OCI-LY3 (cell line): Measurements from ENCODE around the gene ZDHHC24.

Experiments
- EZH2phosphoT487 ChIP-seq: fragments of 200-600 bp; shearing (Covaris generic); IDR thresholded peaks from 2 replicates; pipeline ENCODE4 v1.6.1; 2018; ENCODE audit warnings: antibody characterized with exemption, mixed run types, low read depth
- TF ChIP-seq, protein P1 (sequence below): fragments of 200-600, 300-600 bp; sonication (generic); IDR thresholded peaks from 2 replicates; pipeline ENCODE4 v1.5.1; 2014; ENCODE audit warnings: antibody characterized with exemption, low read length, low read depth

DNA sequence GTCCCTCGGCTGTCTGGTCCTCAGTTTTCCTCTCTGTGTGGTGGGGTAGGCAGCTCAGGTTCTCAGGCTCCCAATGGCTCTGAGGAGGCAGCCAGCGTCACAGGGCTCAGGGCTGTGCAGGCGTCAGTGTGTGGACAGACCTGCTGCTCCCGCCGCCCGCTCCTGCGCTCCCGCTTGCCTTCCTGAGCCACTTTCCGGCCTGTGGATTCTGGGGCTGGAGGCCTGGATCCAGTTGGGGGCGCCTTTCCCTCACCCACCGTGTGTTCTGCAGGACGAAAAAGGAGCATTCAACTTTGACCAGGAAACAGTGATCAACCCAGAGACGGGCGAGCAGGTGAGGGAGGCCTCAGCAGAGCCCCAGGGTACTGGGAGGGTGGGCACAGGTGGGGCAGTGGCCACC is 50.9 kb downstream of the ZDHHC24 start:
- TF ChIP-seq, protein P1, sequence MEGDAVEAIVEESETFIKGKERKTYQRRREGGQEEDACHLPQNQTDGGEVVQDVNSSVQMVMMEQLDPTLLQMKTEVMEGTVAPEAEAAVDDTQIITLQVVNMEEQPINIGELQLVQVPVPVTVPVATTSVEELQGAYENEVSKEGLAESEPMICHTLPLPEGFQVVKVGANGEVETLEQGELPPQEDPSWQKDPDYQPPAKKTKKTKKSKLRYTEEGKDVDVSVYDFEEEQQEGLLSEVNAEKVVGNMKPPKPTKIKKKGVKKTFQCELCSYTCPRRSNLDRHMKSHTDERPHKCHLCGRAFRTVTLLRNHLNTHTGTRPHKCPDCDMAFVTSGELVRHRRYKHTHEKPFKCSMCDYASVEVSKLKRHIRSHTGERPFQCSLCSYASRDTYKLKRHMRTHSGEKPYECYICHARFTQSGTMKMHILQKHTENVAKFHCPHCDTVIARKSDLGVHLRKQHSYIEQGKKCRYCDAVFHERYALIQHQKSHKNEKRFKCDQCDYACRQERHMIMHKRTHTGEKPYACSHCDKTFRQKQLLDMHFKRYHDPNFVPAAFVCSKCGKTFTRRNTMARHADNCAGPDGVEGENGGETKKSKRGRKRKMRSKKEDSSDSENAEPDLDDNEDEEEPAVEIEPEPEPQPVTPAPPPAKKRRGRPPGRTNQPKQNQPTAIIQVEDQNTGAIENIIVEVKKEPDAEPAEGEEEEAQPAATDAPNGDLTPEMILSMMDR = no peak
- no peak for TF ChIP-seq EZH2phosphoT487
